ENCODE measurements around the gene CD53. TPM values are rescaled to one million over a fixed set of nuclear protein-coding genes. Genes with fewer than 3 reads are reported as not detected.

Gene CD53
- total RNA-seq, 1 experiment from 2014 or later: 0.96 TPM

DNA sequence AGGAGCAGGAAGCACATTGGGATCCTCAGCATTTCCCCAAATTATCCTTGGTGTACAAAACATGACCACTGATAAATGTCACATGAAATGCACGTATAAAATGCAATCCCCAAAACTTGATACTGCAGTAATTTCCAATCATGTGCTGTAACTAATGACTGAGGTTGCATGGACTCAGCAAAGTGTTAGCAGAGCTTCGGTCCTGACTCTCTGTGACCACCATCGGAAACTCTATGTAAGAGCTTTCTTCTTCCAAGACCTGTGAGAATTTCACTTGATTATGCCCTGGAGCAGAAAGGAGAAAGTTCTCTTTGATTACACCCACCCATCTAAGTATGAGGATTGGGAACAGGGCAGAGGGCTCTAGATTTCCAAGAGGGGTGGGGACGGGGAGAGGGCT lies 908 bp downstream of the CD53 start:
- intact Hi-C loops (cut with micrococcal nuclease): no loop called here
- CTCF ChIA-PET: no interaction called here
- no peaks in the 10 kb centered on the region for H4K20me1 ChIP-seq (ENCODE audit: insufficient read depth)
- DNase-seq (ENCODE audit: low read depth, low spot score): no peak
- RAD21 ChIA-PET (ENCODE audit: low non-redundant PET in 1 of 2, low total read pairs in 2 of 2, uncharacterized antibody in 2 of 2, unreplicated experiment in 2 of 2): no interaction called here
- H3K4me1 ChIP-seq (ENCODE audit: control insufficient read depth in 1 of 2, insufficient read depth in 2 of 2, low read length in 2 of 2): no peaks in the 10 kb centered on the region
- TF ChIP-seq EZH2 (IDR thresholded peaks at IDR 0.05): no peak
- TF ChIP-seq ZNF274 (IDR thresholded peaks at IDR 0.05; ENCODE audit: low read depth, low read length): no peak
- TF ChIP-seq RAD21 (IDR thresholded peaks at IDR 0.05; ENCODE audit: low read depth): no peak
- TF ChIP-seq SRF (IDR thresholded peaks at IDR 0.05; ENCODE audit: low read depth): no peak
- TF ChIP-seq, protein P1, sequence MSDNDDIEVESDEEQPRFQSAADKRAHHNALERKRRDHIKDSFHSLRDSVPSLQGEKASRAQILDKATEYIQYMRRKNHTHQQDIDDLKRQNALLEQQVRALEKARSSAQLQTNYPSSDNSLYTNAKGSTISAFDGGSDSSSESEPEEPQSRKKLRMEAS (IDR thresholded peaks at IDR 0.05): no peak
- TF ChIP-seq ELF1 (IDR thresholded peaks at IDR 0.05; ENCODE audit: borderline replicate concordance, low read depth): no peak
- no peak for TF ChIP-seq ZFX (IDR thresholded peaks at IDR 0.05)
- TF ChIP-seq JUND (IDR thresholded peaks at IDR 0.05): no peak
- TF ChIP-seq EGR1 (IDR thresholded peaks at IDR 0.05; ENCODE audit: low read depth): no peak
- no peak for TF ChIP-seq POLR2AphosphoS5 (IDR thresholded peaks at IDR 0.05; ENCODE audit: low read depth, low read length)
- no peak for TF ChIP-seq YY1 (IDR thresholded peaks at IDR 0.05; ENCODE audit: extremely low read depth, insufficient replicate concordance, low read depth, low read length)
- TF ChIP-seq POLR2A (IDR thresholded peaks at IDR 0.05; ENCODE audit: borderline replicate concordance, extremely low read depth, insufficient read depth, insufficient read length): no peak
- no peak for TF ChIP-seq TCF7L2 (IDR thresholded peaks at IDR 0.05; ENCODE audit: borderline replicate concordance, extremely low read depth, insufficient read depth, insufficient read length)
- TF ChIP-seq, protein P2, sequence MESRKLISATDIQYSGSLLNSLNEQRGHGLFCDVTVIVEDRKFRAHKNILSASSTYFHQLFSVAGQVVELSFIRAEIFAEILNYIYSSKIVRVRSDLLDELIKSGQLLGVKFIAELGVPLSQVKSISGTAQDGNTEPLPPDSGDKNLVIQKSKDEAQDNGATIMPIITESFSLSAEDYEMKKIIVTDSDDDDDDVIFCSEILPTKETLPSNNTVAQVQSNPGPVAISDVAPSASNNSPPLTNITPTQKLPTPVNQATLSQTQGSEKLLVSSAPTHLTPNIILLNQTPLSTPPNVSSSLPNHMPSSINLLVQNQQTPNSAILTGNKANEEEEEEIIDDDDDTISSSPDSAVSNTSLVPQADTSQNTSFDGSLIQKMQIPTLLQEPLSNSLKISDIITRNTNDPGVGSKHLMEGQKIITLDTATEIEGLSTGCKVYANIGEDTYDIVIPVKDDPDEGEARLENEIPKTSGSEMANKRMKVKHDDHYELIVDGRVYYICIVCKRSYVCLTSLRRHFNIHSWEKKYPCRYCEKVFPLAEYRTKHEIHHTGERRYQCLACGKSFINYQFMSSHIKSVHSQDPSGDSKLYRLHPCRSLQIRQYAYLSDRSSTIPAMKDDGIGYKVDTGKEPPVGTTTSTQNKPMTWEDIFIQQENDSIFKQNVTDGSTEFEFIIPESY (IDR thresholded peaks at IDR 0.05; ENCODE audit: extremely low read depth, insufficient replicate concordance, low read length): no peak
- TF ChIP-seq FOSL1 (IDR thresholded peaks at IDR 0.05; ENCODE audit: low read depth): no peak
- TF ChIP-seq SP1 (IDR thresholded peaks at IDR 0.05; ENCODE audit: low read depth): no peak
- H3K9me2 ChIP-seq (ENCODE audit: insufficient read depth): no peaks in the 10 kb centered on the region
- BruUV-seq (replicated peaks): no TSS peak
- no peaks in the 10 kb centered on the region for H3K79me2 ChIP-seq (ENCODE audit: insufficient read depth, low read length)
- no peak overlapping the region for H3K4me3 ChIP-seq (replicated peaks in 1 of 2; ENCODE audit: low read depth in 1 of 2, low read length in 2 of 2)
- H2AFZ ChIP-seq (ENCODE audit: low read depth, low read length, poor library complexity, severe bottlenecking): no peak overlapping the region
- H3K9me3 ChIP-seq (ENCODE audit: control insufficient read depth in 1 of 2, insufficient read depth in 1 of 2, low read depth in 1 of 2, low read length in 2 of 2): no peaks in the 10 kb centered on the region
- ATAC-seq: no peak
- peaks cover 4% of the 10 kb centered on the region; the same call in 1 of the 2 replicates for H3K27me3 ChIP-seq (ENCODE audit: insufficient read depth, low read length)
- H3K9ac ChIP-seq (ENCODE audit: low read length): no peak overlapping the region
- H3K36me3 ChIP-seq (ENCODE audit: control insufficient read depth in 1 of 2, insufficient read depth in 2 of 2, low read length in 2 of 2): no peaks in the 10 kb centered on the region
- POLR2A ChIA-PET: no interaction called here
- H3K27ac ChIP-seq (ENCODE audit: low read depth, low read length): no peak overlapping the region
- no peak overlapping the region for H3K4me2 ChIP-seq (ENCODE audit: low read length)

Measured in HCT116 (cell line).